ENCODE data around the gene MAP3K21.

Gene MAP3K21

DNA sequence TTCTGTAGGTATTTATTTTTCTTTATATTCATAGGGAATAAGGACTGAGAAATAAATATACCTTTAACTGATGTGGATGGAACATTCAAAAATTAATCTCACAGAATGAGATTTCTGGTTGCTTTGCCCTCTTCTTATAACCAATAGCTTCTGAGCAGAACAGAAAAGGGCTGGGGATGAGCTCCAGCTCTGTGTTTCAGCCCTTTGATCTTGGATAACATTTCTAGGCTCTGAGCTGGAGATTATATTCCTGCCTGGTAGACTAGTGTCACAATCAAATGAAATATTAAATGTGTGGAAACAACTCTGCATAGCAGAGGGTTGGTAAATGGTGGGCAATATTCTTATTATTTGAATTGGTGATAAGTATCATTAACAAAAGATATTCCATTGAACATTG, 14.6 kb downstream of the MAP3K21 start:
- Histone ChIP-seq H3K4me1 (ENCODE audit: insufficient read depth, low read length) (peaks cover 20% of the 10 kb centered on the region), H3K36me3 (ENCODE audit: insufficient read depth, low read length) (peaks cover under 1% of the 10 kb centered on the region; the same call in 1 of the 2 replicates), H3K9ac (ENCODE audit: low read depth, low read length) (no peak overlapping the region), H3K9me3 (ENCODE audit: insufficient read depth, low read depth, low read length) (no peaks in the 10 kb centered on the region), H3K4me3 (ENCODE audit: low read length) (no peak overlapping the region), H3K27me3 (ENCODE audit: insufficient read depth, low read length) (no peaks in the 10 kb centered on the region), H3K27ac (ENCODE audit: low read depth, low read length) (no peak overlapping the region)

DNA sequence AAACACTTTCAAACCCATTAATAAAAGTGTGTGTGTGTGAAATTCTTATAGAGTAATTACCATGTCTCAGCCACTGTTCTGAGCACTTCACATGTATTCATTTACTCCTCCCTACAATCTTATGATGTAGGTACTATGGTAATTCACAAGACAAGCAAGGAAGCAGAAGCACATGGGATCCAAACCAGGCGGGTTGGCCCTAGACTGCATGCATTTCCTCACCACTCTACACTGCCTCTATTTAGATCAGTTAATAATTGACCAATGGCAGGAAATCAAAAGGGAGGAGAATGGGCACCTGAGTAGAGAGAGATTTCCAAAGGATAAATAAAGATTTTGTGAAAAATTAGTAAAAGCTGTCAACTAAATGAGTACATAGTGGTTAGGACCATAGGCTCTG, 15.7 kb downstream of the MAP3K21 start:
- WGBS: no CpG with 5 or more reads among the region's 1 CpG
- no peaks in the 10 kb centered on the region for H3K9me3 ChIP-seq (ENCODE audit: insufficient read depth, low read depth, low read length)
- peaks cover 16% of the 10 kb centered on the region for H3K4me1 ChIP-seq (ENCODE audit: insufficient read depth, low read length)
- H3K4me3 ChIP-seq (ENCODE audit: low read length): no peak overlapping the region
- peaks cover 4% of the 10 kb centered on the region; the same call in 1 of the 2 replicates for H3K36me3 ChIP-seq (ENCODE audit: insufficient read depth, low read length)
- no peak overlapping the region for H3K9ac ChIP-seq (ENCODE audit: low read depth, low read length)
- no peak overlapping the region for H3K27ac ChIP-seq (ENCODE audit: low read depth, low read length)
- H3K27me3 ChIP-seq (ENCODE audit: insufficient read depth, low read length): no peaks in the 10 kb centered on the region

DNA sequence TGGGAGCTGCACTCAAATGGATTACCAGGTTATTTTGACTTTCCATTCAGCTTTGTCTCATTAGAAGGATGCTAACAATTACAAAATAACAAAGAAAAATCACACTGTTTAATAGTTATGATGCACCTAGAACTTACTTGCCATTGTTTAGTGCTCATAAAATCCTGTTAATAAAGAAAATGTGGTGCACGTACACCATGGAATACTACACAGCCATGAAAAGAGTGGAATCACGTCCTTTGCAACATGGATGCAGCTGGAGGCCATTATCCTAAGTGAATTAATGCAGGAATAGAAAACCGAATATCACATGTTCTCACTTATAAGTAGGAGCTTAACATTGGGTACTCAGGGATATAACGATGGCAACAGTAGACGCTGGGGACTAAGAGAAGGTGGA, 19.8 kb downstream of the MAP3K21 start:
- Histone ChIP-seq H3K9ac (ENCODE audit: low read depth, low read length) (no peak overlapping the region), H3K27ac (ENCODE audit: low read depth, low read length) (no peak overlapping the region), H3K27me3 (ENCODE audit: insufficient read depth, low read length) (no peaks in the 10 kb centered on the region), H3K4me1 (ENCODE audit: insufficient read depth, low read length) (no peaks in the 10 kb centered on the region), H3K36me3 (ENCODE audit: insufficient read depth, low read length) (peaks cover 4% of the 10 kb centered on the region; the same call in 1 of the 2 replicates), H3K4me3 (ENCODE audit: low read length) (no peak overlapping the region), H3K9me3 (ENCODE audit: insufficient read depth, low read depth, low read length) (no peaks in the 10 kb centered on the region)
- 67% methylated on average over 5 of the region's 5 CpGs for WGBS

DNA sequence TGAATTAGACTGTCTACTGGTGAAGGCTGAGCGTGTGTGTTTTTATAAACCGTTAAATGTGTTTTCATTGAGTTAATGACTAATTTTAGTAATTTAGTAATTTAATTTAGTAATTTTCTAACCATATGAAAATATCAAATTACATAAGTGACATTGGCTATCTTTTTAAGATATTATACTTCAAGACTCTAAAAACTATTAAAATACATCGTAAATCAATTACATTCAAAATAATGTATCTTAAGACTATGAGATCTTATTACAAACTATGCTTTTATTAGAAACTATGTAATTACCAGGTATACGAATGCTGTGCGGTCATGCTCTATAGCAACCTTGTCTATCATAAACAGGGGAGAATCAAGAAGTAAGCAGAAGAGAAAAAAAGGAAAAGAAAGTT, 21.6 kb downstream of the MAP3K21 start:
- Histone ChIP-seq H3K9me3 (ENCODE audit: insufficient read depth, low read depth, low read length) (no peaks in the 10 kb centered on the region), H3K9ac (ENCODE audit: low read depth, low read length) (no peak overlapping the region), H3K36me3 (ENCODE audit: insufficient read depth, low read length) (peaks cover 4% of the 10 kb centered on the region; the same call in 1 of the 2 replicates), H3K4me3 (ENCODE audit: low read length) (no peak overlapping the region), H3K27ac (ENCODE audit: low read depth, low read length) (no peak overlapping the region), H3K4me1 (ENCODE audit: insufficient read depth, low read length) (no peaks in the 10 kb centered on the region), H3K27me3 (ENCODE audit: insufficient read depth, low read length) (no peaks in the 10 kb centered on the region)
- WGBS: 100% methylated on average over 2 of the region's 5 CpGs

DNA sequence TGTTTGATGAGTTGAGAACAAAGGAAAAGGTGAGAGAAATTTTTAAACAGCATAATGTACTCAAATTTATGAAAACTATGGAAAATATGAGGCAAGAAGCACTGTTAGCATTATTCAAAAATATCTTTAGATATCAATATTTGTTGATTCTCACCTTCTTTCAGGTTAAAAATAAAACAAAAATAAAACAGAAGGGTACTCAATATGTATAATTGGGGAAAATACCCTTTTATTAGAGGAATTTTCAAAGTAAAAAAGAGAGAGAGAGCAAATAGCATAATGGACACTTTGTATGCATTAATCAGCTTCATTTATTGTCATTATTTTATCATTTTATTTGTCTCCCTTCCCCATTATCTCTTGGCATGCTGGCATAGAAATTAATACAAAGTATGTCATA, 27.5 kb downstream of the MAP3K21 start:
- Histone ChIP-seq H3K9me3 (ENCODE audit: insufficient read depth, low read depth, low read length) (no peaks in the 10 kb centered on the region), H3K27me3 (ENCODE audit: insufficient read depth, low read length) (no peaks in the 10 kb centered on the region), H3K36me3 (ENCODE audit: insufficient read depth, low read length) (peaks cover 26% of the 10 kb centered on the region), H3K9ac (ENCODE audit: low read depth, low read length) (no peak overlapping the region), H3K27ac (ENCODE audit: low read depth, low read length) (no peak overlapping the region), H3K4me1 (ENCODE audit: insufficient read depth, low read length) (no peaks in the 10 kb centered on the region), H3K4me3 (ENCODE audit: low read length) (no peak overlapping the region)

DNA sequence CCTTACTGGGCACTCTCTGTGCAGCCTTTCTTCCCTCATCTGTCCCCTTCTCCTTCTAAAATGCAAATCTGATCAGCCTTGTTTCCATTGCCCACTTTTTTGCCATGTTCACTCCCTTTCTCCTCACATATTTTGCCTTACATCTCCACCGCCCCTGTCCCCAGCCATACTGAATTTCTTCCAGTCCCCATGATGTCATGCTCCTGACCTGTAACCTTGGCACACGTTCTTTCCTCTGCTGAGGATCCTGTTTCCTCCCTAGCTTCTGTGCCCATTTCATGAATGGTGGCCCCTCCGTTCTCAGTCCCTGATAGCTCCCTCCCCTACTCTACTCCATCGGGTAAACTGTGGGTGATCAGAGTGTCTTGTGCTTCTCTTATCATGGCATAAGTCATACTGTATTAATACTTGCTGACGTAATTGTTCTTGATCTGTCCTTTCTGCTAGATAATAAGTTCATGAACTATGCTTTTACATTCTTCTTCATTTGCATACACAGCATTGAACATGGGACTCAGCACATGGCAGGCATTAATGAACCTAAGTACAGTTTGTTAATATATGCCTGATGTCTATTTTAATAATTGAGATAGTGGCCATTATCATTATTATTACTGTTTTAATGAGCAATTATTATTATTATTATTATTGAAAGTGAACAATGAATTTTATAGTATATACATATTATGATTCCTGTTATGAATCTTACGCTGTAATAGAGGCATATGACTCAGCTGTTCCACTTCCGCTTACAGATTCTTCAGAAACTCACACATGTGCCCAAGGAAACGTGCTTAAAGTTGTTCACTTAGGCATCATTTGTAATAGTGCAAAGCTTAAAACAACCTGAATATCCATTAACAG, 28.5 kb downstream of the MAP3K21 start:
- no peak overlapping the region for H3K9ac ChIP-seq (ENCODE audit: low read depth, low read length)
- 89% methylated on average over 8 of the region's 8 CpGs for WGBS
- no peaks in the 10 kb centered on the region for H3K27me3 ChIP-seq (ENCODE audit: insufficient read depth, low read length)
- H3K4me3 ChIP-seq (ENCODE audit: low read length): no peak overlapping the region
- no peak overlapping the region for H3K27ac ChIP-seq (ENCODE audit: low read depth, low read length)
- H3K36me3 ChIP-seq (ENCODE audit: insufficient read depth, low read length): peaks cover 26% of the 10 kb centered on the region
- no peaks in the 10 kb centered on the region for H3K4me1 ChIP-seq (ENCODE audit: insufficient read depth, low read length)
- no peaks in the 10 kb centered on the region for H3K9me3 ChIP-seq (ENCODE audit: insufficient read depth, low read depth, low read length)

DNA sequence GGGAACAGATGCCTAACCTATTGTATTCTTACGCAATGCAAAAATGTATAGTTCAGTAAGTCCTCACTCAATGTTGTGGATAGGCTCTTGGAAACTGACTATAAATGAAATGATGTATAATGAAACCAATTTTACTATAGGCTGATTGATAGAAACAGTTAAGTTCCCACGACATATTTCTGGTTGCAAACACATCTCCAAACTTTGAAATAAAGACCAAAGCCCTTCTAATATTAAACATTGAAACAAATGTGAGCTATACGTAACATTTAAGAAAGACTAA, 29.1 kb downstream of the MAP3K21 start:
- Histone ChIP-seq H3K4me1 (ENCODE audit: insufficient read depth, low read length) (no peaks in the 10 kb centered on the region), H3K27ac (ENCODE audit: low read depth, low read length) (no peak overlapping the region), H3K36me3 (ENCODE audit: insufficient read depth, low read length) (peaks cover 26% of the 10 kb centered on the region), H3K4me3 (ENCODE audit: low read length) (no peak overlapping the region), H3K9me3 (ENCODE audit: insufficient read depth, low read depth, low read length) (no peaks in the 10 kb centered on the region), H3K9ac (ENCODE audit: low read depth, low read length) (no peak overlapping the region), H3K27me3 (ENCODE audit: insufficient read depth, low read length) (no peaks in the 10 kb centered on the region)
- 98% methylated on average over 2 of the region's 3 CpGs for WGBS

DNA sequence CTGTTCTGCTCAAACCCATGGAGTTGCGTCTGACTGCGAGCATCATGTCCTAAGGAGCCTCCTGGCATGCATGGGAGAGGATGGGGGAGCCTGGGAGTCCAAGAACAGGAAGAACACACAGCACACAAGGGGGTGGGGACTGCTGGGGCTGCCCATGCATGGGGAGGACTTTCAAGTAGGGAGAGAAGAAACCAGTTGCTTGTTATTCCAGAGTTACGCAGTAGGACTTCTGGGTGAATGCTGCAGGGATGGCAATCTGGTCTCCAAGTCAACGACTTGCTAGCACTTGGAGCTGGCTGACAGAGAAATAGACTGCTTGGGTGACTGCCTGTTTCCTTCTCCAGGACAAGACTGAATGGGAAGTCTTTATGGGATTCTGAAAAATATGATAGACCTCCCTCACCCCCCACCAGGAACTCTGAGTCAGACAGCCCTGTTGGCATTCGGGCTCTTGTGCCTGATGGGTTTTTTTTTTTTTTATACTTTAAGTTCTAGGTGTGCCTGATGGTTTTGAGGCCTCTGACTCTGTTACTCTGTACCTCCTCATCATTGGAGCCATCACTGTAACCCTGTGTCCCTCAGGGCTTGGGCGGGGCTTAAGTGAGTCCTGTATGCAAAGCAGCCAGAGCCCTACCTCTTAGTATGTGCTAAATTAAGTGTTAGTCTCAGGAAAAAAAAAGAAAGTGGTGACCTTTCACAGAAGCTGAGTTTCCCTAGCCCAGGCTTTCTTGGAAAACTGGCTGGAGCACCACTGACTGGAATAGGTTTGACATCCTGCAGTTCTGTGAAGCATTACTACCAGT, 30.3 kb downstream of the MAP3K21 start:
- Histone ChIP-seq H3K27ac (ENCODE audit: low read depth, low read length) (no peak overlapping the region), H3K9me3 (ENCODE audit: insufficient read depth, low read depth, low read length) (no peaks in the 10 kb centered on the region), H3K27me3 (ENCODE audit: insufficient read depth, low read length) (no peaks in the 10 kb centered on the region), H3K9ac (ENCODE audit: low read depth, low read length) (no peak overlapping the region), H3K4me3 (ENCODE audit: low read length) (no peak overlapping the region), H3K4me1 (ENCODE audit: insufficient read depth, low read length) (no peaks in the 10 kb centered on the region), H3K36me3 (ENCODE audit: insufficient read depth, low read length) (peaks cover 32% of the 10 kb centered on the region)
- WGBS: 93% methylated on average over 6 of the region's 6 CpGs

DNA sequence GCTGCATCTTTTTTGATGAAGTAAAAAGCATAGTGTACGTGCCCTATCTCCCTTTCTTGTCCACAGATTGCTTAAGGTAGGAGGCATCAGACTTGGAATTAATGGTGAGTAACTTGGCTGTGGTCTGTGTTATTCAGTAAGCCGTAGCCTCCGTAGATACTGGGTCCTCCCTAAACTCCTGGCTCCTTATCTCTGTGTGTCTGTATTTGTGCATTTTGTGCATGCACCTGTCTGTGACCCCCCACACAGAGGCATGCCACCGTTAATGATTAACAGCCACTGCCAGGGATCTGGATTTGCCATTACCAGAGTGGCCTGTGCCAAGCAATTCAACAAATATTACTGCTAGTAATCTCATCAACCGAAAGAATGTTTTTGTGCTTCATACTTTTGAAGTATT, 31.9 kb downstream of the MAP3K21 start:
- Histone ChIP-seq H3K9me3 (ENCODE audit: insufficient read depth, low read depth, low read length) (no peaks in the 10 kb centered on the region), H3K9ac (ENCODE audit: low read depth, low read length) (no peak overlapping the region), H3K27me3 (ENCODE audit: insufficient read depth, low read length) (no peaks in the 10 kb centered on the region), H3K4me1 (ENCODE audit: insufficient read depth, low read length) (no peaks in the 10 kb centered on the region; the same call in 1 of the 2 replicates), H3K36me3 (ENCODE audit: insufficient read depth, low read length) (peaks cover 29% of the 10 kb centered on the region), H3K4me3 (ENCODE audit: low read length) (no peak overlapping the region), H3K27ac (ENCODE audit: low read depth, low read length) (no peak overlapping the region)
- WGBS: 95% methylated on average over 5 of the region's 5 CpGs

DNA sequence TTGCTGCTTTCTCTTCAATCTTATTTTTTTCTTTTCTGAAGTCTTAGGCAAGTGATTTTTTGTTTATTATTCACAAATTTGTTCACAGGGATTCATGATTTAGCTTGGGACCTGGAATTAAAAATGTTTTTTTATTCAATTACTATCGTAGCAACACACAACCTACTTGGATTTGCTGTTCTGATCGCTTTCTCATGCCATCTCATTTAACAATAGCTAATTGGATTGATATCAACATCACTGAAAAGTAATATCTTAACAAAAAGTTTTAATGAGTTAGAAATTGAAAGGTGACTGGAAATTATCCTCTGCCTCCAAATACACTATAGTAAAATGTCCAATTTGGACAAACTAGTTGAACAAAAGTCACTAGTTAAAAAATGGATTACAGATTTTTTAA, 32.4 kb downstream of the MAP3K21 start:
- Histone ChIP-seq H3K27me3 (ENCODE audit: insufficient read depth, low read length) (no peaks in the 10 kb centered on the region), H3K36me3 (ENCODE audit: insufficient read depth, low read length) (peaks cover 25% of the 10 kb centered on the region), H3K4me3 (ENCODE audit: low read length) (no peak overlapping the region), H3K9ac (ENCODE audit: low read depth, low read length) (no peak overlapping the region), H3K4me1 (ENCODE audit: insufficient read depth, low read length) (peaks cover 2% of the 10 kb centered on the region; the same call in 1 of the 2 replicates), H3K9me3 (ENCODE audit: insufficient read depth, low read depth, low read length) (no peaks in the 10 kb centered on the region), H3K27ac (ENCODE audit: low read depth, low read length) (no peak overlapping the region)
- WGBS: 100% methylated on average over 1 of the region's 2 CpGs

DNA sequence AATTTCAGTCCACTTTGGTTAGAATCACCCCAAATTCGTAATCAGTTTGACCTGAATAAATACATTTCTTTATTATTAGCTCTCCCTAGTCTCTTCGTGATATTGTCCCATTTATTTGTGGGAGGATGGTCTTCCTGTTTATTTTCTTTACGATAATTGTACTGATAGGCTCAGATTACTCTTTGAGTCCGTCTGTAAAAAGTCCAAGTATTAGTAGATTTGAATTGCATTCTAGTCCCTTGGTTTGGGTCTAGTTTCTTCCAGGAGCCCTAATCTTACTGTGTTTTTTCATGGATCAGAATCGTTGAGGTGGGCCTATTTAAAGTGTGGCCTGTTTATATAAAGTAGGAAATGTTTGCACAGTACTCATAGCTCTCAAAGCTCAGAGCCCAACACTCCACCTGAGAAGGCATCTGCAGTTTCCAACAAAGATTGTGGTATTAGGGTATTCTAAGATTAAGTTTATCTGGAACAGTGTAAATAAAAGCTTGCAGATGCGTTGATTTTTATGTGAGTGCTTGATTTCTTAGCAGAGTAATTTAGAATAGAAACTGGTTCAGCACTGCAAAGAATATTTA, 33.1 kb downstream of the MAP3K21 start:
- Histone ChIP-seq H3K4me1 (ENCODE audit: insufficient read depth, low read length) (peaks cover 9% of the 10 kb centered on the region; the same call in 1 of the 2 replicates), H3K27ac (ENCODE audit: low read depth, low read length) (no peak overlapping the region), H3K4me3 (ENCODE audit: low read length) (no peak overlapping the region), H3K36me3 (ENCODE audit: insufficient read depth, low read length) (peaks cover 17% of the 10 kb centered on the region), H3K27me3 (ENCODE audit: insufficient read depth, low read length) (no peaks in the 10 kb centered on the region), H3K9me3 (ENCODE audit: insufficient read depth, low read depth, low read length) (no peaks in the 10 kb centered on the region), H3K9ac (ENCODE audit: low read depth, low read length) (no peak overlapping the region)
- 95% methylated on average over 6 of the region's 6 CpGs for WGBS

Data from HUES64 (cell line).